Cardiac fibroblast (primary cell): ENCODE results near the gene PLEKHG3.

Experiments used
- DNase-seq, 2 donors: peaks; one replicate each; pipeline versions ENCODE4 v3.0.0 to v3.0.0-alpha.2; 2010; ENCODE audit warnings: low read depth in 2 of 2
- H3K4me3 ChIP-seq, 2 donors: replicated peaks in 1 of 2; 1 replicate in 1 of 2; 2 replicates in 1 of 2; pipeline ENCODE4 v1.5.1; 2011; ENCODE audit warnings: low read depth in 2 of 2, low read length in 2 of 2, mild to moderate bottlenecking in 2 of 2, moderate library complexity in 1 of 2
- CTCF ChIP-seq: IDR thresholded peaks from one replicate; pipeline ENCODE4 v1.5.1; 2011; ENCODE audit warnings: low read depth, mild to moderate bottlenecking, low read length, inconsistent platforms

Gene PLEKHG3

GRCh38 chr14:64768401-64769095 lies 64.3 kb downstream of the PLEKHG3 start:
- H3K4me3 ChIP-seq, result no peak overlapping the region
- TF ChIP-seq CTCF, result no peak
- DNase-seq, result no peak

DNA sequence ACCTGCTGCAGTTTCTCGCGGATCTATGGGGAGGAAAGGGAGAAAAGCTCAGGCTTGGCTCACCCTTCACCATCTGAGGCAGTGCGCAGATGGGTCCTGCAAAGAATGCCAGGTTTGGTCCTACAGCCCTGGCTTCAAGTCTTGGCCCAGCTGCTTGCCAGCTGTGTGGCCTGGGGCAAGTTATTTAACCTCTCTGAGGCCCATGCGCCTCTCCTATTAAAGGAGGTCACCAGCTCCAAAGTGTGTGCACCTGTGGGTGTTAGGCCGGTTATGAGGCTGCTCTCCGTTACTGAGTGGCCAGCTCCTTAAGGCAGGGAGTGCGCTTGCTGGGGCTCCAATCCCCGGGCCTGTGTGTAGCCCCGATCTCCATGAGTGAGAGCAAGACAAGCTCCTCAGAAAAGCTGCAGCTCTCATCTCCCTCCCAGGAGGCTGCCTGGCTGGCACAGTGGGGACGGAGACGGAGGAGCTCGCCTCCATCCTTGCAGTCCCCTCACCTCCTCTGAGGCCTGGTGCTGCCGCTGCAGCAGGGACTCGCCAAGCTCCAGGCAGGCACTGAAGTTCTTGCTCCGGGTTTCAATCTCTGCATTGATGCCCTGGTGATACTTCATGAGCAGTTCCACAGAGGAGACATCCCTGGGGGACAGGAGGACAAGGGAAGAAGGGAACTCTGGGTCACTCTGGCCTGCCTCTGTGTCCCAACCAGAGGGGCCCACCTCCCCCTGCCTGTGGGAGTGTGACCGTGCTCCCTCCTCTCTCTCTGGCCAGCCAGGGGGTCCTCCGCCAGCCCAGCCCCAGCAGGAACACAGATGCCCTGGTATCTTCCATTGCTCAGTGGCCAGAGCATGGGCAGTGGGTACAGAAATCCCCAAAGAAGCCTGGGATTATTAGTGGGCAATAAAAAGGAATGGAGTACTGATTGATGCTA lies 65.1 kb downstream of the PLEKHG3 start:
- no peak for DNase-seq
- no peak overlapping the region for H3K4me3 ChIP-seq
- TF ChIP-seq CTCF, result no peak

DNA sequence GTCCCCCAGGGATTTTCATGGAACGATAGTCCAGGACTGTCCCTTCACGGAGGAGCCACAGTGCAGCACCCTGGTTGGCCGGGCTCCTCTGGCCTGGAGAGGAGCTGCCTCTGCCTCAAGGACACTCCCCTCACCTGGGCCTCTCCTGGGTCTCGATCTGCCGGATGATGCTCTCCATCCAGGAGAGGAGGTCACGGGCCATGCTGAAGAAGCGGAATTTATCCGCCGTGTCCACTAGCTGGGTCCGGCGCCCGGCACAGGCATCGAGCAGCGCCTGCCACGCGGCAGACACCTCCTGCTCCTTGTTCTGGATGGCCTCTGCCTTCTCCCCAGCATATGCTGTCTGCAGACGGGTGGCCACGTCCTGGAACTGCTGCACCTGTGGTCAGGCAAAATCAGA lies 66.5 kb downstream of the PLEKHG3 start:
- no peak for TF ChIP-seq CTCF
- no peak overlapping the region for H3K4me3 ChIP-seq
- DNase-seq, result no peak

DNA sequence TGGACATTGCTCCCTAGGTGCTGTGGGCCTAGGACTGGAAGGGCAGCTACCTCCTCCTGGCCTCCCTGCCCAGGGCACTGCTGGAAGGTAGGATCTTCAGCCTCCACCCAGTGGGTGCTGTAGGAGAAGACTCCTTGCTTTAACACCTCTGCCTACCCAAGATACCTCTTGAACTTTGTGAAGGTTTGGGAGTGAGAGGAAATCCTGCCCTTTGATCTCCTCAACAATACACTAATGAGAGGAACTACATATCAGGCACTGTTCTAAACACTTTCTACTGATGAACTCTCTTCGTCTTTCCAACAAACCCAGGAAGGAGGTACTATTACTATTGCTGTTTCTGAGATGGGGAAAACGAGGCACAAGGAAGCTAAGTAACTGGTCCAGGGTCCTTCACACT lies 66.9 kb downstream of the PLEKHG3 start:
- no peak overlapping the region for H3K4me3 ChIP-seq
- no peak for DNase-seq
- no peak for TF ChIP-seq CTCF

DNA sequence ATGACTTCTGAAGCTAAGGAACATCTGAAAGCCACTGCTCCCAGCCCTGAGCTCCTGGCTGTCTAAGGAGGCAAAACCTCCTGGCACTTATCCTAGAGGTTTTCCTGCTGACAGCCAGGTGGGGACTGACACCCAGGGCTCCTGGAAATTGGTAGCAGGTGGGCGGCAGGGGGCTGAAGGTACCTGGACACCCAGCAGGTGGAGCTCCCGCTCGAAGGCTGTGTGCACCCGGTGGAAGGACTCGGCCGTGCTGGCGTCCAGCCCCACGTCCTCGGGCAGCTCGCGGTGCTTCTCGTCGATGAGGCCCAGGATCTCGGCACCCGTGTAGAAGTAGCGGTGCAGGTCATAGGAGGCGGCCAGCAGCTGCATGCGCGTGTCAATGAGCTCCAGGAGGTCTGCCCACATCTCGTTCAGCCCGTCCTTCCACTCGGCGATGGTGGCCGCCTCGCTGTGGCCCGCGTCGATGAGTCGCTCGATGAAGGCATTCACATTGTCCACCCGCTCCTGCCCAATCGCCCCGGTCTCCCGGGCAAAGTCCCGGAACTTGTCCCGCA lies 68.2 kb downstream of the PLEKHG3 start:
- no peak for TF ChIP-seq CTCF
- no peak overlapping the region for H3K4me3 ChIP-seq

GRCh38 chr14:64773046-64773445 lies 68.8 kb downstream of the PLEKHG3 start:
- TF ChIP-seq CTCF, result no peak
- no peak overlapping the region for H3K4me3 ChIP-seq
- no peak for DNase-seq

More for the DNA sequence above, 68.2 kb downstream of the PLEKHG3 start:
- DNase-seq, result no peak
